ENCODE measurements around the gene GADD45A. TPM values are rescaled to one million over a fixed set of nuclear protein-coding genes. Genes with fewer than 3 reads are reported as not detected.
"Not testable (repeated sequence)": the region's sequence is repeated elsewhere in the genome, so short reads cannot be mapped to it uniquely, and the experiment has no call there.

Gene GADD45A
- total and polyA plus RNA-seq, 4 donors: 9.4 to 29.4 (median 21.5) TPM

DNA sequence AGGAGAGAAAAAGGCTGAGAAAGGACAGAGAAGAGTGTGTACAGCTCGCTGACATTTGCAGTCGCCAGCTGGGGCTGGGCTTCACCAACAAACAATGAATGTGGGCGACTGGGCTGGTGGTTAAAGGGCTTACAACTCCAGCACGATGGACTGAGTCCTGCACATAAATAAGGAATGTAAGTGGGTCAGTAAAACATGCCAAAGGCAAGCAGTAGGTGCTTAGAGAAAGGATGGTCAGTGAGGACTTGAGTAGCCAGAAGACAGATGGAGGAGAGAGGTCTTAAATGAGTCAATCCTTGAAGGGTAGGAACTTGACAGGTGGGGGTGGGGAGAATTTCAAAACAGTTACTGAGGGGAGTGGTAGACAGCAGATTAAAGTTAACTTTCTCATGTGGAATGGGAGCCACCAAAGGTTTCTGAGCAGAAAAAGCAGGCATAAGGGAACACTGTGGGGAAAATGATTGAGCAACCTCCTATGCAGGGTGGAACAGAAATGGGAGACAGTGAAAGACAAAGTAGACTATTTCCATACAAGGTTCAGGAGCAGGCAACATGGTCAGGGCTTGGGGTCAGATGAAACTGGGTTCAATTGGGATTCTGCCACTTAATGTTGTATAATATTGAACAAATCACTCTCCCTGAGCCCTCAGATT, 37.4 kb downstream of the GADD45A start:
- Histone ChIP-seq H3K27ac (ENCODE audit: low read depth, low read length) (no peak overlapping the region), H3K36me3 (ENCODE audit: control insufficient read depth, insufficient read depth, low read length) (no peaks in the 10 kb centered on the region), H3K9me3 (ENCODE audit: control insufficient read depth, insufficient read depth, low read length) (no peaks in the 10 kb centered on the region), H3K4me1 (ENCODE audit: control insufficient read depth, insufficient read depth, low read length) (peaks cover 3% of the 10 kb centered on the region), H3K4me3 (ENCODE audit: low read depth, low read length) (no peak overlapping the region), H3K27me3 (ENCODE audit: control insufficient read depth, insufficient read depth, low read length) (no peaks in the 10 kb centered on the region)
- WGBS (ENCODE audit: insufficient coverage): 46% methylated on average over 4 of the region's 4 CpGs
- no peak for DNase-seq (ENCODE audit: low read depth in 4 of 6, low spot score in 6 of 6)

GRCh38 chr1:67723126-67723525, 38.1 kb downstream of the GADD45A start:
- Histone ChIP-seq H3K4me1 (ENCODE audit: control insufficient read depth, insufficient read depth, low read length) (peaks cover 3% of the 10 kb centered on the region), H3K27me3 (ENCODE audit: control insufficient read depth, insufficient read depth, low read length) (no peaks in the 10 kb centered on the region), H3K27ac (ENCODE audit: low read depth, low read length) (no peak overlapping the region), H3K9me3 (ENCODE audit: control insufficient read depth, insufficient read depth, low read length) (no peaks in the 10 kb centered on the region), H3K36me3 (ENCODE audit: control insufficient read depth, insufficient read depth, low read length) (no peaks in the 10 kb centered on the region), H3K4me3 (ENCODE audit: low read depth, low read length) (no peak overlapping the region)
- DNase-seq (ENCODE audit: low read depth in 4 of 6, low spot score in 6 of 6): no peak
- WGBS (ENCODE audit: insufficient coverage): no CpG with 5 or more reads among the region's 1 CpG

GRCh38 chr1:67723620-67724019, 38.6 kb downstream of the GADD45A start:
- Histone ChIP-seq H3K27ac (ENCODE audit: low read depth, low read length) (no peak overlapping the region), H3K4me1 (ENCODE audit: control insufficient read depth, insufficient read depth, low read length) (peaks cover 3% of the 10 kb centered on the region), H3K36me3 (ENCODE audit: control insufficient read depth, insufficient read depth, low read length) (no peaks in the 10 kb centered on the region), H3K27me3 (ENCODE audit: control insufficient read depth, insufficient read depth, low read length) (no peaks in the 10 kb centered on the region), H3K9me3 (ENCODE audit: control insufficient read depth, insufficient read depth, low read length) (no peaks in the 10 kb centered on the region), H3K4me3 (ENCODE audit: low read depth, low read length) (no peak overlapping the region)
- no peak for DNase-seq (ENCODE audit: low read depth in 4 of 6, low spot score in 6 of 6)
- WGBS (ENCODE audit: insufficient coverage): 100% methylated on average over 1 of the region's 2 CpGs

- Histone ChIP-seq H3K9me3 (ENCODE audit: control insufficient read depth, insufficient read depth, low read length) (no peaks in the 10 kb centered on the region), H3K27ac (ENCODE audit: low read depth, low read length) (no peak overlapping the region), H3K4me1 (ENCODE audit: control insufficient read depth, insufficient read depth, low read length) (peaks cover 3% of the 10 kb centered on the region), H3K36me3 (ENCODE audit: control insufficient read depth, insufficient read depth, low read length) (no peaks in the 10 kb centered on the region), H3K4me3 (ENCODE audit: low read depth, low read length) (no peak overlapping the region), H3K27me3 (ENCODE audit: control insufficient read depth, insufficient read depth, low read length) (no peaks in the 10 kb centered on the region)
- 50% methylated on average over 1 of the region's 3 CpGs for WGBS (ENCODE audit: insufficient coverage)
- peak in 4 of 6 donors; percentile 38 to 72 (median 54) for DNase-seq (ENCODE audit: low read depth in 4 of 6, low spot score in 6 of 6)
These were observed 40.0 kb downstream of the GADD45A start for GRCh38 chr1:67724928-67725560.

DNA sequence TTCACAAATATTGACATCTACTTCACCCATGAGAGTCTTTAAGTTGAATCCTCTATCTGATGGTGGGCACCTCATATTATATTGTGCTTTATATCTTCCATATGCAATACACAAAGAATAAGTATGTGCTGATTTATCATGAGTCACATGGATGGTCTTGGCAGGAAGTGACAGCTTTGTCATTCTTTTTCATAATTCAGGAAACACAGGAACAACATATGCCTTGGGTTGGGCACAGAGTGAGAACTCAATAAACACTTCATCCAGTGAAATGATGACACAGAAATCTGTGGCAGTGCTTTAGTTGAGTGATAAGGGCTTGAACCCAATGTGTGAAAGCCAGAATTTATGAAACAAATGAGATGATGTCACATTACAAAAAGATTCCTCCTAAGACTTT, 41.2 kb downstream of the GADD45A start:
- Histone ChIP-seq H3K36me3 (ENCODE audit: control insufficient read depth, insufficient read depth, low read length) (no peaks in the 10 kb centered on the region), H3K4me3 (ENCODE audit: low read depth, low read length) (no peak overlapping the region), H3K27me3 (ENCODE audit: control insufficient read depth, insufficient read depth, low read length) (no peaks in the 10 kb centered on the region), H3K27ac (ENCODE audit: low read depth, low read length) (no peak overlapping the region), H3K9me3 (ENCODE audit: control insufficient read depth, insufficient read depth, low read length) (no peaks in the 10 kb centered on the region), H3K4me1 (ENCODE audit: control insufficient read depth, insufficient read depth, low read length) (peaks cover 3% of the 10 kb centered on the region)
- DNase-seq (ENCODE audit: low read depth in 4 of 6, low spot score in 6 of 6): no peak

GRCh38 chr1:67729872-67730271, 44.9 kb downstream of the GADD45A start:
- Histone ChIP-seq H3K27me3 (ENCODE audit: control insufficient read depth, insufficient read depth, low read length) (no peaks in the 10 kb centered on the region), H3K27ac (ENCODE audit: low read depth, low read length) (no peak overlapping the region), H3K36me3 (ENCODE audit: control insufficient read depth, insufficient read depth, low read length) (no peaks in the 10 kb centered on the region), H3K9me3 (ENCODE audit: control insufficient read depth, insufficient read depth, low read length) (no peaks in the 10 kb centered on the region), H3K4me1 (ENCODE audit: control insufficient read depth, insufficient read depth, low read length) (peaks cover 5% of the 10 kb centered on the region), H3K4me3 (ENCODE audit: low read depth, low read length) (no peak overlapping the region)
- DNase-seq (ENCODE audit: low read depth in 4 of 6, low spot score in 6 of 6): no peak
- WGBS (ENCODE audit: insufficient coverage): no CpG with 5 or more reads among the region's 2 CpGs

- not testable (repeated sequence) for H3K4me1 ChIP-seq (ENCODE audit: control insufficient read depth, insufficient read depth, low read length); H3K9me3 ChIP-seq (ENCODE audit: control insufficient read depth, insufficient read depth, low read length); DNase-seq (ENCODE audit: low read depth in 4 of 6, low spot score in 6 of 6); H3K4me3 ChIP-seq (ENCODE audit: low read depth, low read length); H3K27ac ChIP-seq (ENCODE audit: low read depth, low read length); H3K27me3 ChIP-seq (ENCODE audit: control insufficient read depth, insufficient read depth, low read length); H3K36me3 ChIP-seq (ENCODE audit: control insufficient read depth, insufficient read depth, low read length)
- 95% methylated on average over 3 of the region's 9 CpGs for WGBS (ENCODE audit: insufficient coverage)
These were observed 45.3 kb downstream of the GADD45A start for GRCh38 chr1:67730312-67730711.

GRCh38 chr1:67731322-67731721, 46.3 kb downstream of the GADD45A start:
- WGBS (ENCODE audit: insufficient coverage): 74% methylated on average over 2 of the region's 2 CpGs
- no peak for DNase-seq (ENCODE audit: low read depth in 4 of 6, low spot score in 6 of 6)

DNA sequence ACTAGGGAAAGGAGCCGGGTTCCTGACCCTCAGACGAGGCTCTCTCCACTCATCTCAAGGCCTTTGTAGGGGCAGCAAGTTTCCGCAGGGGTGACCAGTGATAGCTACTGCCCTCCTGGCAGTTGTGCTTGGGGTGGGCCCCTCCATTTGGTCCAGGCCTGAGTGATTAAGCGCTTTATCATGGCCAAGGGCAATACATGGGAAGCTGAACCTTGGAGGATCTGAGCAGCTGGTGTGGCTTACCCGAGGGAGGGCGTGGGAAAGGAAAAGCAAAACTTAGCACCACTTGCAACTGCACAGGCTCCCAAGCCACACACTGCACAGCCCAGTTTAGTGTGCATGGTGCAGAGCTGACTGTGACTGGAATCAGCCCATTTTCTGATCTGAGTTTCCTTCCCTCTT, 47.8 kb downstream of the GADD45A start:
- Histone ChIP-seq H3K9me3 (ENCODE audit: control insufficient read depth, insufficient read depth, low read length) (no peaks in the 10 kb centered on the region), H3K4me3 (ENCODE audit: low read depth, low read length) (no peak overlapping the region), H3K27ac (ENCODE audit: low read depth, low read length) (peak overlapping the region; percentile 4), H3K4me1 (ENCODE audit: control insufficient read depth, insufficient read depth, low read length) (peaks cover 15% of the 10 kb centered on the region), H3K27me3 (ENCODE audit: control insufficient read depth, insufficient read depth, low read length) (no peaks in the 10 kb centered on the region), H3K36me3 (ENCODE audit: control insufficient read depth, insufficient read depth, low read length) (no peaks in the 10 kb centered on the region)
- 94% methylated on average over 5 of the region's 6 CpGs for WGBS (ENCODE audit: insufficient coverage)
- peak in 1 of 6 donors; percentile 25 for DNase-seq (ENCODE audit: low read depth in 4 of 6, low spot score in 6 of 6)

More at GRCh38 chr1:67731322-67731721, 46.3 kb downstream of the GADD45A start:
- Histone ChIP-seq H3K4me3 (ENCODE audit: low read depth, low read length) (no peak overlapping the region), H3K27ac (ENCODE audit: low read depth, low read length) (no peak overlapping the region), H3K36me3 (ENCODE audit: control insufficient read depth, insufficient read depth, low read length) (no peaks in the 10 kb centered on the region), H3K27me3 (ENCODE audit: control insufficient read depth, insufficient read depth, low read length) (no peaks in the 10 kb centered on the region), H3K9me3 (ENCODE audit: control insufficient read depth, insufficient read depth, low read length) (no peaks in the 10 kb centered on the region), H3K4me1 (ENCODE audit: control insufficient read depth, insufficient read depth, low read length) (peaks cover 12% of the 10 kb centered on the region)

DNA sequence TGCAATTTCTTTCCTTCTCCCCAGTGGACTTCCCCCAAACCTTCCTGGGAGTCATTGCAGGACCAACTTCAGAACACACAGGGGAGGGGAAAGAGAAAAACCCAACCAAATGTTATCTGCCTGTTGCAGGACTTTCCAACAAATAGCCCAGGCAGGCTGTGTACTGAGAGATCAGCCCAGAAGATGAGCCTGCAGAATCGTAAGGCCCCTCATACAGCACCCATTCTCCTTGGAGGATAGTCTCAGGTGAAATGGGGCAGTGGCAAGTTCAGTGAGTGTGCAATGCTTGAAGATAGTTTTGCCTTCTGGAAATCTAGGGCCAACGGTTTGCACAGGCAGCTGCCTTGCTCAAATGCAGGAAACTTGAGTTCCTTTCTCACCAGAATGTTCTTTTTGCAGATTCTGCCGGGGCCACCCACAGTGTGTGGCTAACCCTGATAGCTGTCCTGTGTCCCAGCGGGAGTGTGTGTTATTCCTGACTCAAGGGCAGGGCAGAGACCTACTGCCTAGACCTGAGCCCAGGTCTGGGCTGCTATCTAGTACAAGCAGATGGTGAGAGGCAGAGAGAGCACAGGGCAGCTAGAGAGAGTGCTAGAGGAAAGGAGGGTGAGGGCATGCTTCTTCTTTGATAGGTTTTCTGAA, 48.8 kb downstream of the GADD45A start:
- H3K27ac ChIP-seq (ENCODE audit: low read depth, low read length): no peak overlapping the region
- peaks cover 18% of the 10 kb centered on the region for H3K4me1 ChIP-seq (ENCODE audit: control insufficient read depth, insufficient read depth, low read length)
- 60% methylated on average over 3 of the region's 4 CpGs for WGBS (ENCODE audit: insufficient coverage)

More for the DNA sequence above, 48.8 kb downstream of the GADD45A start:
- Histone ChIP-seq H3K36me3 (ENCODE audit: control insufficient read depth, insufficient read depth, low read length) (no peaks in the 10 kb centered on the region), H3K9me3 (ENCODE audit: control insufficient read depth, insufficient read depth, low read length) (no peaks in the 10 kb centered on the region), H3K27me3 (ENCODE audit: control insufficient read depth, insufficient read depth, low read length) (no peaks in the 10 kb centered on the region), H3K4me3 (ENCODE audit: low read depth, low read length) (no peak overlapping the region)
- no peak for DNase-seq (ENCODE audit: low read depth in 4 of 6, low spot score in 6 of 6)
